HuH-7 (cell line): ENCODE data around the gene CIC.
"Not testable (repeated sequence)": the region's sequence is repeated elsewhere in the genome, so short reads cannot be mapped to it uniquely, and the experiment has no call there.

Experiments used
- DNase-seq: peaks from one replicate; pipeline ENCODE4 v3.0.0; 2011; ENCODE audit warnings: low spot score

The CIC gene

DNA sequence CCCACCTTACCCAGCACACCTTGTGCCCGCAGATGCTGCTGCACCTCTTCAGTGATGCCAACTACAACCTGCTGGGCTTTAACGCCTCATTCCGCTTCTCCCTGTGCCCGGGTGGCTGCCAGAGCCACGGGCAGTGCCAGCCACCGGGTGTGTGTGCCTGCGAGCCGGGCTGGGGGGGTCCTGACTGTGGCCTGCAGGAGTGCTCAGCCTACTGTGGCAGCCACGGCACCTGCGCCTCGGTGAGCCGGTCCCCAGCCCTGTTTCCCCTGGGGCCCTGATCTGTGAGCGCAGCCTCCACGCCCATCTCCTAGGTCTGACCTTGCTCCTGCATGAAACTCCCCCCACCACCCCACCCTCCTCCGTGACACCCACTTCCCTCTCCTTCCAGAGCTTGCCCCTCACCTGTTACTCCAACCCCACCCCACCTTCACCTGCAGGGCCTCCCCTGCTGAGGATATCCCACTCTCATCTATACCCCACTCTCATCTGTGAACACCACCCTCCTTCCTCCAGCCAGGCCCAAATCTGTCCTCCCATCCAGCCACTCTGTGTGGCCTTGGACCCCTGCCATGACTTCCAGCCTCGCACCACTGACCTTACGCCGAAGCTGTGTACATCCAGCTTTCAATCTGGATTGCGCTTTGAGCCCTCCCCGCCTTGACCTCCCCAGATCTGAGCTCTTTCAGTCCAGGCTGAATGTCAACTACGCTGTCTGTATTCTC is 65.1 kb downstream of the CIC start:
- DNase-seq: no peak

DNA sequence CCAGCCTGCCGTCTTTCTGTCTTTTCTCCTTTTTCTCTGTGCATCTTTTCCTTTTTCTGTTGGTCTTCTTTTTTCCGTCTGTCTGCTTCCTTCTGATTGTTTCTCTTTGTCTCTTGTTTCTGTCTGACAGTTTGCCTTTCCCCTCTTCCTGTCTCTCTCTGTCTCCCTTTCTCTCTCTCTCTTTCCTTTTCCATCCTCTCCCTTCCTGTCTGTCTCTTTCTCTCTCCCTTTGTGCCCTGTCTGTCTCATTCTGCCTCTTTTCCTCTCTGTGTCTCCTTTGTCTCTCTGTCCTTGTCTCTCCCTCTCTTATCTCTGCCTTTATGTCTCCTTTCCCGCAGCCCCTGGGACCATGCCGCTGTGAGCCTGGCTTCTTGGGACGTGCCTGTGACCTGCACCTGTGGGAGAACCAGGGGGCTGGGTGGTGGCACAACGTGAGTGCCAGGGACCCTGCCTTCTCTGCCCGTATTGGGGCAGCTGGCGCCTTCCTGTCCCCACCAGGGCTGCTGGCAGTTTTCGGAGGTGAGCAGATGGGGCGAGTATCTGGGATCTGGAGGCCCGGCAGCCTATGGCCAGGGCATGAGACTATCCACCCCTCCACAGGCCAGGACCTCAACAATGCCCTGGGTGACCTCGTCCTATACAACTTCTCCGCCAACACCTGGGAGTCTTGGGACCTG is 65.8 kb downstream of the CIC start:
- DNase-seq: no peak

DNA sequence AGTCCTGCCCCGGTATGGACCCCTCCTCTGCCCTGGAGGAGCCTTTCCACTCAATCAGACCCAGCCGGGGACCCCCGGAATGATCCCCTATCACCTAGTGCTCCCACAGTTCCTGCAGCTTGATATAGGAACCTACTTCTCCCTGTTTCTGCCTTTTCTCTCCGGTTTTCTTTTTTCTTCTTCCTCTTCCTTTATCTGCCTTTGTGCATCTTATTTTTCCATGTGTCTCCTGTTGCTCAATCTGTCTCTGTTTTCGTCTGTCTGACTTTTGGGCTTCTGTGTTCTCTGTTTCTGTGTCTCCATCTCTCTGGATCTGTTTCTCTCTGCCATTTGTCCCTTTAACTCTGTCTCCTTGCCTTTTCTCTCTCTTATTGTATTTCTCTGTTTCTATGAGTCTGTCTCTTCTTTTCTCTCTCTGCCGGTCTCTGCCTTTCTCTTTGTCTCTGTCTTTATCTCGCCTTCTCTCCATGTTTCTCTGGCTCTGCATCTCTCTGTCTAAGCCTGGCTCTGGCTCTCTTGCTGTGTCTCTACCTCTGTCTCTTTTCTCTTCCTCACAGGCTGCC is 66.4 kb downstream of the CIC start:
- no peak for DNase-seq

- DNase-seq: no peak
Measured at GRCh38 chr19:42335971-42336370, 66.9 kb downstream of the CIC start.

GRCh38 chr19:42339126-42339860 is 70.2 kb downstream of the CIC start:
- not testable (repeated sequence) for DNase-seq

- DNase-seq: not testable (repeated sequence)
Measured at GRCh38 chr19:42339922-42340321, 70.9 kb downstream of the CIC start.

- DNase-seq: no peak
Measured at GRCh38 chr19:42343344-42344110, 74.5 kb downstream of the CIC start.

GRCh38 chr19:42344336-42344893 is 75.4 kb downstream of the CIC start:
- no peak for DNase-seq
